ENCODE data around the gene KIAA0232.

DNA sequence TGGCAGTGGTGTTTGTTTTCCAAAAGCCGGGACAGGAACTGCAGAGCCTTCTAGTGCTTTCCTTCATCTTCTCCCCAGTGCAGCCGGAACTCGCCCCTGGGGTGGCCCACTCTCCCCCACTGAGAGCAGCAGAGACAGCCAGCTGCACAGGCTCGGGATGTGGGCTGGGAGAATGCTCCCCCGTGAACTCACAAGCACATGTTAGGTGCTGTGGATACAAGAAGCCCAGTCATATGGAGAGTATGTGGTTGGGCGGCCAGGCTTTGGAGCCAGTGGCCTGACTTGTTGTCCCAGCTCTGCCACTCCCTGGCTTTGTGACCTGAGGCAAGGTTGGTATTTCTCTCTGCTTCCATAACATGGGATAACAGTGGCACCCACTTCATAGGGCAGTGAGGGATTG, 9.4 kb upstream of the KIAA0232 start:
- TF ChIP-seq POLR2A (IDR thresholded peaks at IDR 0.05; ENCODE audit: low read length) (no peak), GATA1 (IDR thresholded peaks at IDR 0.05; ENCODE audit: low read depth, low read length) (no peak)
